Measurements from ENCODE around the gene KIF7. TPM values are rescaled to one million over a fixed set of nuclear protein-coding genes. Genes with fewer than 3 reads are reported as not detected.
A peak's percentile ranks its signal among the peaks of the same experiment; 100 is the strongest.

KIF7 gene
- total RNA-seq, 2 donors from 2014 or later, result 2.1 to 3.0 TPM

DNA sequence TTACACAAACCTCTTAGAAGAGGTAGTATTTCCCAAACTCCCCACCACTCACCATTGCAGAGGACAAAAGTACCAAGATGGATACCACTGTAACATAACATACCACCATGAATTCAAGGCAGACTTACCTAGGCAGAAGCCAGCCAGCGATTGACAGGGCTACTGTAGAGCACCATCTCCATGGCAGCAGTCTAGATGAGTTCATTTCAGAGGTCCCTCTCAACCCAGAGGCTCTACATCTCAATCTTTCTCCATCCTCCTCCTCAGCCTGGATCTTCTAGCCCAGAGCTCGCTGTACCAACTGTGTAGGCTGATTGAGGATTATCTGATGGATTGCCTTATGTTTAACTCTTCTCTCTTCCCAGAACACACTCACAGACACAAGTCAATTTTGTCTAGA is 25.9 kb upstream of the KIF7 start:
- DNase-seq, result peak in 1 of 4 donors; percentile 34
- intact Hi-C loops (cut with DNase I), result no loop called here
- Histone ChIP-seq H3K27ac (peak overlapping the region; percentile 77 to 95 (median 90)), H3K27me3 (no peaks in the 10 kb centered on the region), H3K4me1 (peaks cover 43% of the 10 kb centered on the region), H3K9me3 (no peaks in the 10 kb centered on the region), H3K4me3 (no peak overlapping the region), H3K36me3 (replicated peaks in 1 of 2; ENCODE audit: insufficient read depth in 1 of 2, low read depth in 2 of 2) (no peaks in the 10 kb centered on the region)
- no peak for ATAC-seq
- 63 to 69% methylated on average over 2 of the region's 2 CpGs for WGBS, 2 donors
- TF ChIP-seq, protein P1, sequence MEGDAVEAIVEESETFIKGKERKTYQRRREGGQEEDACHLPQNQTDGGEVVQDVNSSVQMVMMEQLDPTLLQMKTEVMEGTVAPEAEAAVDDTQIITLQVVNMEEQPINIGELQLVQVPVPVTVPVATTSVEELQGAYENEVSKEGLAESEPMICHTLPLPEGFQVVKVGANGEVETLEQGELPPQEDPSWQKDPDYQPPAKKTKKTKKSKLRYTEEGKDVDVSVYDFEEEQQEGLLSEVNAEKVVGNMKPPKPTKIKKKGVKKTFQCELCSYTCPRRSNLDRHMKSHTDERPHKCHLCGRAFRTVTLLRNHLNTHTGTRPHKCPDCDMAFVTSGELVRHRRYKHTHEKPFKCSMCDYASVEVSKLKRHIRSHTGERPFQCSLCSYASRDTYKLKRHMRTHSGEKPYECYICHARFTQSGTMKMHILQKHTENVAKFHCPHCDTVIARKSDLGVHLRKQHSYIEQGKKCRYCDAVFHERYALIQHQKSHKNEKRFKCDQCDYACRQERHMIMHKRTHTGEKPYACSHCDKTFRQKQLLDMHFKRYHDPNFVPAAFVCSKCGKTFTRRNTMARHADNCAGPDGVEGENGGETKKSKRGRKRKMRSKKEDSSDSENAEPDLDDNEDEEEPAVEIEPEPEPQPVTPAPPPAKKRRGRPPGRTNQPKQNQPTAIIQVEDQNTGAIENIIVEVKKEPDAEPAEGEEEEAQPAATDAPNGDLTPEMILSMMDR (IDR thresholded peaks at IDR 0.05), result no peak
- no peak for TF ChIP-seq POLR2A (IDR thresholded peaks at IDR 0.05)

DNA sequence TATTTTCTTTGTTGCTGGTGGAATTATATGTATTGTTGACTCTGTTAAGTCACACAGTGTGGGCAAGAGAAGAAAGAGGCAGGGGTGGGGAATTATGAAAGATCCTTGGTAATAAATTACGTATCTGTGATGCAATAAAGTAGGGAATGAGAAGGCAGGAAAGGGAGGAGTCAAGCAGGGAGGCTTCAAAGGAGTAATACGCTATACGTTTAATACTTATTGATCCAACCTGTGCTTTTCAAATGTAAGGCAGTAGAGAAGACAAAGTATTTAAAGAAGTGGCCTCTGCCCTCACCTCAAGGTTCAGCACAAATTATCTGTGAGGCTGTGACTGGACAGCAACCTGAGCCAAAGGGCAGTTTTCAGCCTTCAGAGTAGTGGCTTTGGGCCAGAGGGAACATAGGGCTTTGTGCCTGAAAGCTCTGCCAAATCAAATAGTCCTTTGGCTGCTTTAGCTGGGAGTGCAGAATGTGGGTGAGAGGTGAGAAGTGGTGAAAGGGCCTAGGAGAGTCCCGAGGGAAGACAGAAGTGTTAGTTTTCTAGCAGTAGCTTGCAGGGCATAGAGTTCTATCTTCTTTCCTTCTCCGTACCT is 25.1 kb upstream of the KIF7 start:
- Histone ChIP-seq H3K36me3 (replicated peaks in 1 of 2; ENCODE audit: insufficient read depth in 1 of 2, low read depth in 2 of 2) (no peaks in the 10 kb centered on the region), H3K27ac (peak overlapping the region; percentile 77 to 95 (median 90)), H3K4me3 (no peak overlapping the region), H3K27me3 (no peaks in the 10 kb centered on the region), H3K9me3 (no peaks in the 10 kb centered on the region), H3K4me1 (peaks cover 43% of the 10 kb centered on the region)
- DNase-seq (peak; percentile 87 to 95 (median 92)), ATAC-seq (peak; percentile 99)
- TF ChIP-seq, protein P1 (IDR thresholded peaks at IDR 0.05), result no peak
- TF ChIP-seq POLR2A (IDR thresholded peaks at IDR 0.05), result no peak
- WGBS, 2 donors, result 11 to 13% methylated on average over 5 of the region's 5 CpGs
- intact Hi-C loops (cut with DNase I), result no loop called here

DNA sequence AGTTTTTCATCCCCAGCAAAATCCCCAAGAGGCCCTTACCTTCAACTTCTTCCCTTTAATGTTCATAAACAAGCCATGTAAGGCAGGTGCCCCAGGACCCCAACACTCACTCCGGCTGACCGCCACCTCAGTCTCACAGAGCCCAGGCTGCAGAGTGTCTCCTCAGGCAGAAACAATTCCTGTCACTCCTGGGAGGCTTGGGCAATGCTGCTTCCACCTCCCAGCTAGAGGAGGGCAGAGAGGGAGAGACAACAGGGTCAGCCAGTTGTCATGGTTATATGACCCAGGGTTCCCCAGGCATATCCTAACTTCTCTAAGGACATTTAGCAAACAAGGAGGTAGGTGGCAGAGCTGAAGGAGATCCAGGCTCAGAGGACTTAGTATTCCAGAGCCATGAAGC is 23.9 kb upstream of the KIF7 start, which contains the start of gene PLIN1:
Gene PLIN1 (minus strand): TSS at position 156 of the 400 bp plus-strand sequence. CDS start 1,878 bp downstream, outside the sequence.
- Histone ChIP-seq H3K36me3 (replicated peaks in 1 of 2; ENCODE audit: insufficient read depth in 1 of 2, low read depth in 2 of 2) (no peaks in the 10 kb centered on the region), H3K4me3 (no peak within 1 kb of the TSS), H3K4me1 (peaks cover 43% of the 10 kb centered on the region), H3K9me3 (no peaks in the 10 kb centered on the region), H3K27me3 (no peaks in the 10 kb centered on the region), H3K27ac (peak within 1 kb of the TSS; percentile 77 to 95 (median 90))
- intact Hi-C loops (cut with DNase I), result no loop called here
- ATAC-seq, result no peak
- DNase-seq, result no peak
- 94 to 100% methylated on average over 2 of the region's 2 CpGs for WGBS, 2 donors
- no peak for TF ChIP-seq POLR2A (IDR thresholded peaks at IDR 0.05)
- TF ChIP-seq, protein P1 (IDR thresholded peaks at IDR 0.05), result no peak

DNA sequence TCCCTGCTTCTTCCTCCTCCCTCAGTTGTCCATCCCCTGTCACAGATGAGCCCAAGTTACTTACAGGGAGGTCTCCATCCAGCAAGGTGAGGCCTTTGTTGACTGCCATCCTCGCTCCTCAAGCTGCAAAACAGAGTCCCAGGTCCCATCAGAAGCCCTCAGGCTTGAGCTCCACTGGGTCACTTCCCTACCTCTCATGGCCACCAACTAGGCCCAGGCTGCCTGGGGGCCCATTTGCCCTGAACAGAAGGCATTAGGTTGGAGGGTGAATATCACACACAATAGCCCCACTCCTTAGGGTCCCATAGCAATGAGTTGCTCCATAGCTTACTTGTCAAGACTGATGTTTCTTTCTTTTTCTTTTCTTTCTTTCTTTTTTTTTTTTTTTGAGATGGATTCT is 22.1 kb upstream of the KIF7 start:
- no peak for TF ChIP-seq POLR2A (IDR thresholded peaks at IDR 0.05)
- TF ChIP-seq, protein P1 (IDR thresholded peaks at IDR 0.05), result no peak
- no peak overlapping the region for H3K4me3 ChIP-seq

DNA sequence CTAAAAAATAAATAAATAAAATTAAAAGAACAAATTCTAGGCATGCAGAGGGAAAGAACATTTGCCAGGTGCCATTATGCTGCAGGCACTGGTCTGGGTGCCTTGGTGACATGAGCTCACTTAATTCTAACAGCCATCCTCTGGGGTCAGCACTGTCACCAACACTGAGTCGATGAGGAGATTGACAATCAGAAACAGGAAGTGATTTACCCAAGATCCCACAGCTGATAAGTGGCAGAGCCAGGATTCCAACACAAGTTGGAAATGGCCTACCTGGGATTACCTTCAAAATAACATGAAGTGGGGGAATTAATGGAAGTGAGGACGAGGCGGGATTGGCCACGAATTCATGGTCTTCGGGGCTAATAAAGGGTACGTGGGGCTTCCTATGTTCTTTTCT is 20.3 kb upstream of the KIF7 start:
- Histone ChIP-seq H3K9me3 (no peaks in the 10 kb centered on the region), H3K4me3 (no peak overlapping the region), H3K27ac (no peak overlapping the region), H3K4me1 (peaks cover 20% of the 10 kb centered on the region), H3K36me3 (replicated peaks in 1 of 2; ENCODE audit: insufficient read depth in 1 of 2, low read depth in 2 of 2) (no peaks in the 10 kb centered on the region), H3K27me3 (no peaks in the 10 kb centered on the region)
- DNase-seq (no peak), ATAC-seq (no peak)
- 80 to 82% methylated on average over 6 of the region's 6 CpGs for WGBS, 2 donors
- intact Hi-C loops (cut with DNase I), result no loop called here
- TF ChIP-seq, protein P1 (IDR thresholded peaks at IDR 0.05), result no peak
- TF ChIP-seq POLR2A (IDR thresholded peaks at IDR 0.05), result no peak

More for the DNA sequence above, 22.1 kb upstream of the KIF7 start:
- H3K9me3 ChIP-seq, result no peaks in the 10 kb centered on the region
- no peaks in the 10 kb centered on the region for H3K36me3 ChIP-seq (replicated peaks in 1 of 2; ENCODE audit: insufficient read depth in 1 of 2, low read depth in 2 of 2)
- no peak overlapping the region for H3K27ac ChIP-seq
- ATAC-seq, result no peak
- H3K27me3 ChIP-seq, result no peaks in the 10 kb centered on the region
- DNase-seq, result no peak
- H3K4me1 ChIP-seq, result peaks cover 38% of the 10 kb centered on the region
- intact Hi-C loops (cut with DNase I), result no loop called here
- 83 to 90% methylated on average over 1 of the region's 1 CpG for WGBS, 2 donors
